NCI-H2196 (cell line): ENCODE data around the gene LPP.

ENCODE experiments used
- DNase-seq: peaks from one replicate; lab custom pipeline; 2025; ENCODE audit not compliant: unreplicated experiment; lab: John Stamatoyannopoulos, UW

Gene LPP

DNA sequence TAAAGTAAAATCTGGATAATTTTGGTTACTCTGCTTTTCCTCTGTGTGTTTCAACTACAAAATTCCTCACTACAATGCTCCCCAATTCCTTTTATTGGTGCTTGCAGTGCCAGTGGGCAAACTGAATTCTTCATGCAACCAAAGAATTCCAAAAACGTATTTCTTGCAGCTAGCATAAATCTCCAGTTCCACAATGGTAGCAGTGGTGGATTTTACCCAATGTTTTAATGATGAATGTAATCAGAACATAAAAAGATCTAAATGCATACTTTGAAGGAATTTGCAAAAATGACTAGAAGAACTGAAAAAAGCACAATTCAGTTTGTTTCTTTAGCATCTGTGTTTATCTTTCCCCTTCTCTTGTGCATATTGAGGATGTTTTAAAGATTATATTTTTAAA lies 658.2 kb downstream of the LPP start:
- DNase-seq, result no peak

DNA sequence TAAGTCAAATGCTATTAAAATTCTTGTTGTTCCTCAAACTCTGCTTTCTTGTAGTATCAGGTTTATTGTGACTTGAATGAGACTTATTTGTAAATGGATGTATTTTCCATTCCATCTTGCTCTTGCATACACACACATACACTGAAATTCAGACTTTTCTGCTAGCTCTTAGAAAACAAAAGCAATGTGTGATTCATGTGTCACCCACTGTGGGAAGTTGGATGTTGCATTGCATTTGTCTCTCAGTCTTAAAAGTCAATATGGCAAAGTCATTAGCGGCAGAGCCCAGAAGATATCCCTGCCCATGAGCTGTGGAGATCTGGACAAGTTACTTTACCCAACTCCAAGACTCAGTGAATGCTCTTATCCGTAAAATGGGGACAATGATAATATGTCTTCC lies 660.6 kb downstream of the LPP start:
- no peak for DNase-seq

DNA sequence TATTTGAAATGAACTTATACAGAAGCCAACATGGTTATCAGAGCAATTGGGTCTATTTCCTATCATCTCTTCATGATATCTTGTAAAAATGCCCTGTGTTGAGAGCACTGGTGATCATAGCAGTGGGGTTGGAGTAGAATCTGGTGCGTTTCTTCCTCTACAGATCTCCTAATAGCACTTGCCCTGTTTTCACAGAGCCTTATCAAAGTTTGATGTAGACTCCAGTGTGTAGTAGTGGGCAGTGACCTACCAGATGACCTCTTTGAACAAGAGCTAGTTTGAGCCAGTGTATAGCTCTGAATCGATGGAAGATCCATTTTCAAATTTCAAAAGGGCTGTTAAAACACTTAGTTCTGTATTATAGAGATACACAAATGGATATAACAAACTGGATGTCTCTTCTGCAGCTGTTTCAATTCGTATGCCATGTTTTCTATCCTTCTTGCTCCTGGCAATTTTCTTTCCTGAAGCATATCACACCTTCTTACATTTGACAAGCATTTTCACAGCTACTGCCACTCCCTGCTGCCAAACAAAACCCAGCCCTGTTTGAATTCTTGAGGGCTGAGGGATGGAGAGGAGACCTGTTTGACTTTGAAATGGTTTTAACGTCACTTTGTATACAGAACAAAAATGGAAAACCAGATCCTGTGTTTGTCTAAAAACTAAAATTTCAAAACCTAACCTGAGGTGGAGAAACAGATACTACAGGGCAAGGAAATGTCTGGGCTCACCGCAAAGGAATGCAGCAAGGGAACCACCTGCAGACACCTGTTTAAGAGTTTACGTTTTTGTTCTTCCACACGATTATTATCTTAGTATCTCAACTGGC lies 663.4 kb downstream of the LPP start:
- DNase-seq, result no peak

DNA sequence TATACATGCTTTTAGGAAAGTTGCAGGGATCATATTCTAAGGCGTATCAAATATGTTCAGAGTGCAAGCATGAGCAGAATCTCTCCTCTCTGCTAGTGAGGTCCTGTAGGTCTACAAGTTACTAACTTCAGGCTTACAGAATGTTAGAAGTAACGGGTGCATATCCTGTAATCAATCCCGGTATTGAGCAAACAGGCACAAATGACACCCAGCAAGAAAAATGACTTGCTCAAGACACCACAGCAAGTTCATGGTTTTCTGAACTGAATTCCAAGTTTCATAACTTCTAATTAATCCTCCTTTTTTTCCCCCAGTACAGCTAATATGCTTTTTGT lies 663.9 kb downstream of the LPP start:
- DNase-seq, result no peak

DNA sequence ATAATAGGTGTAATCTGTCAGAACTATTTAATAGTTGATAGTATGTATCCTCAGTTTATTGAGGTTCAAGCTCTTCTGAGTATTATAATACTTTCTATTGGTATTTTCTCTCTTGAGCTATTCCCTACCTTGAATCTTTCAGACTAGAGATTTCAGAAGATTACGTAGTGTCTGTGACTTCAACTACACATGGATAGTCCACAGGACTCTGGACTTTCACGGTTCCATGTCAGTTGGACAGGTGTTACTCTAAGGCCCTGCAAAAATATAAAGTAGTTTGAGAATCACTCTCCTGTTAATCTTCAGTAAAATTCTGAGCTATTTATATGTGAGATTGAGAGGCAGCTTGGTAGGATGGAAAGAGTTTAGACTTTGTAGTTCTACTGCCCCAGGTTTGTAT lies 664.3 kb downstream of the LPP start:
- DNase-seq, result no peak

DNA sequence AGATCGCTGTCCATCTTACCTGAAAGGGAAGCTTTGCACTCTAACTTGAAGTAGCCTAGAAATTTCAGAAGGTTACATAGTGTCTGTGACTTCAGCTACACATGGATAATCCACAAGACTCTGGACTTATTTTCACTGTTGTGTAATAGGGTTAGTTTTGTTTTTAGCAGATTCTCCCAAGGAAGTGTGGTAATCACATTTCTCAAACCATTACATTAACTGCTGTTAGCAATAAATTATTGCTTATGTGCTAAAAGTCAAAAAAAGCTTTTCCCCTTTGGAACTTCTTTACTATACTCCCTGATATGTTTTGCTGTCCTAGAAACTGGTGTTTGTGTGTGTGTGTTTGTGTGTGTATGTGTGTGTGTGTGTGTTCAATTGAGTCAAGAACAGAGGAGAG lies 666.0 kb downstream of the LPP start:
- DNase-seq, result no peak

DNA sequence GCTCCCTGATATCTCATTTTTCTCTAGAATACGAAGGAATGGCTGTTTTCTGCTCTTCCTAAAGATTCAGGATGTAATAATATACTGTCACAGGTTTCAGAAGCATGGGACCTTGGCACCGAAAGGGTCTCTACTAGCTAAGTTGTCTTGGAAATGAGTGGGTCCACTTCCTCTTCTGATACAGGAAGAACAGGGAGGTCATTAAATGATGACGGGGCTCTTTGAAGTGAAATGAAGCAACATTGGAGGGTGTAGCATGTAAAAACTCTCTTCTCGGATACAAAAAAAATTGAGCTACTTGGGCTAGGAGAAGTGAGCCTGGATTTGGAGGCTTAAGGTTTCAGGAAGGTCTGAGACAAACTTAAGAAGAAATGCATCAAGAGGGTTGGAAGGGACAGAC lies 668.0 kb downstream of the LPP start:
- DNase-seq, result no peak

DNA sequence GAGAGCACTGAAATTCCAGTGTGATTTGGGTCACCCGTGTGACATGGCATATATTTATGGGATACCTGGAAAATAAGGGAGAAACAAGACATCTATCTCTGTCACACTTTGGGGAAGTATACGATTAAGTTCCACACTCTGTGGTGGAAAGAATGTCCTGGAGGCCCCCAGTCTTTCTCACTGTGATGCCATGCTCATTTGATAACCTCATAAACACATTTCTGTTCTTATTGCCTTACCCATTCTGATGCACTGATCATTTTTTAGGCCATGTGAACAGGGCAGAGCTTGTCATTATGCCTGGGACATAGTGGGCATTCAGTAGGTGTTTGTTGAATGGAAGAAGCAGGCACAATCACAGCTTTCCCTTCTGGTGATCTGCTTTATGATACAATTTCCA lies 668.5 kb downstream of the LPP start:
- DNase-seq, result no peak

DNA sequence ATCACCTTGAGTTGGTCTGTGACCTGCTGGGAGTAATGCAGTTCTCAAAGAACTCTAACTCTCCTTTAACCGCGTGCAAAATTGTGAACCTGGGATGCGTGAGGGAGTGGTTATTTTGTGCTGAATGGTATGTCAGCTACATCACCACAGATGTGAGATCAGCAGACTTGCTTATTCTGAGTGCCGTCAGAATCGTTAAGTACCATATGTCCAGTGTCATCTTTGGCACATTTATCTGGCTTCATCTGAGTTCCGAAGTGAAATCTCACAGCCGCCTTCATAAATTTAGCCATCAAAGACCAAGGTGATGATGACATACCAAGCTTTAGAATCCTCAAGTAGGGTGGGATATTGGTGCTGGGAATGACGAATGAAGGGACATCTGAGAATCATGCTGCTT lies 670.6 kb downstream of the LPP start:
- no peak for DNase-seq

DNA sequence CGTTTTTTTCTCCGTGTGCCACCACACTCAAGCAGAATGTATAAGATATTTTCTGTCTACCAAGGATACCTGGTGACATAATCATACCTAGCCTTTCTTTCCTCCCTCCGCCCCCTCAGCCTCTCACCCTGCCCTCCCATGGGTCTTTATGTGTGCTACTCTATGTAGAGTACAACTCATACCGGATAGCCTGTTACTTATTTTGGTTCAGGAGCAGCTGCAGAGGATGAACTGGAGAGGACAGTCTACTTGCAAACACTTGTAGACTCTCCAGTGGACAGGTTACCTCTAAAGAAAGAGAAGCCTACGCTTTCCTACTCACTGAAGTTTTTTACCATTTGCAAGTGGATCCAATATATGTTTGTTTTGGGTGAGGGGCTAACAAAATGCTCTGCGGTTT lies 671.9 kb downstream of the LPP start:
- DNase-seq, result no peak

DNA sequence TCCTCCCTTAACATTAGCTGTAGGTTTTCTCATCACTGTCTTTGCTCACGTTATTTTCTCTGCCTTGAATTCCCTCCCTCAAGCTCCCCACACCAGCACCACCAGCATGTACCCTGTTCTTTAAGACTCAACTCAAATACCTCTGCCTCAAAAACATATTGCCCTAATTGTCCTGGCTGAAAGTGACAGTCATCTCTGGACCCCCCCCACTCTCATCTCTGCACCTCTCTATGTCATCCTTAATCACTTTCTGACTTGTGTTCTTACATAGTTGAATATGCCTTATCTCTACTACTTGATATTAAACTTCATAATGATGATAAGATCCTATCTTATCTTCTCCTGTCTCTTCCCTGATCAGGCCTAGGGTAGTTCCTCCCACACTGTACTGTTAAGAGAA lies 672.6 kb downstream of the LPP start:
- no peak for DNase-seq

DNA sequence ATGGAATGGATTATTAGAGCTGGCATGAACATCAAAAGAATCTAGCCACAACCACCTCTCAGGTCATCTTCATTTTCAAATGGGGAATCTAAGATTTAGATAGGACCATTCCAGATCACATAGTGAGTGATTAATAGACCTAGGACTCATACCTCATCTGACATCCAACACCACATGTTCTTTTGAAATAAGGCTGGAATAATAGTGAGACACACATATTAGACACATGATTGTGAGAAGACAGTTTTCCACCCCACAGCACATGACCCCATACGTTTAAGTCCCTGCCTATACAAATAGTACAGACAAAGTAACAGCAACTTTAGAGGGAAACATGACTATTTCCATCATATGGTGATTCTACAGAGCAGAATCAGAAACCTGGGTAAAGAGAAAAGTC lies 673.1 kb downstream of the LPP start:
- DNase-seq, result no peak

DNA sequence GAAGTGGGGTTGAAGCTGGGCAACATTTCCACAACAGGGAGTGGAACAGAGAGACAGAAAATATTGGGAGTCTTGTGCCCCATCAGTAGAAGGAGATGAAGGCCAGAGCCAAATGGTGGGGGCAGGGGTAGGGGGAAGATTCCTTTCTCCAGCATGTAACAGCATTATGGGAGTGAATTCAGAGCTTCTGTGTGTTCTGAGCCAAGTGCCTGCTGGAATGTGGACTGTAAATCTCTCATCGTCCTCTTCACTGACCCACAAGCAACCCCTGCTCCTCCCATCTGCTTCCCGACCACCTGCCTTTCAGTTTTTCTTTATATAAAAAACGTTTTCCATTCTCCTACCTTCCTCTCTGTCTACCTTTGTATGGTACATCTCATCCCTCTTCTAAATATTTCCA lies 673.6 kb downstream of the LPP start:
- no peak for DNase-seq

DNA sequence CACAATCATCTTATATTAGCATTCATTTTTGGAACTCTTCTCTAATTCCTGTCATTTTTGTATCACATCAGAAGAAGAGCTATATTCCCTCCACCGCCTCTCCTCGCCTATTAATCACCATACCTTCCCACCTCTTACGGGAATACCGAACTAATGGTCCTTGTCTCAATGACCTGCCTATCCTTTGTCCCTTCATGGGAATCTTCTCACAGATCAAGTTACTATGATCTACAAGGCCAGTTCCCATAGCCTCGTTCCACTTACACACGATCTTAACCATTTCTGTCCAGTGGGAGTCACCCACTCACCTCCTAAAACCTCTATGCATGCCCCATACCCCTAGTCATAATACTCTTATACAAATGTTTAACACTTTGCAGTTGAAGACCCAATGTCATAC lies 675.2 kb downstream of the LPP start:
- DNase-seq, result no peak

DNA sequence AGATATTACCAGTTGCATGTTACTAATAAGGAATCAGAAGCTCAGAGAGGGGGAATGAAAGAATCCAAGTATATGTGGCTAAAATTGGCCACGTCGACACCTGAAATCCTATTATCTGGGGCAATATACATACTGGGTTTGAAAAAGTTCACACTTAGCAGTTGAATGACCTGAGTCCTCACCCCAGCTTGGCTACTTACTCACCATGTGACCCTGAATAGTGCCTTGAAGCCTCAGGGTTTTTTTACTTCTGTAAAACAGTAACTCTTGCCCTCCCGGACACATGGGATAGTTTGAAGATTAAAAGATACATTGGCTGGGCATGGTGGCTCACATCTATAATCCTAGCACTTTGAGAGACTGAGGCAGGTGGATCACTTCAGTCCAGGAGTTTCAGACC lies 675.6 kb downstream of the LPP start:
- no peak for DNase-seq

DNA sequence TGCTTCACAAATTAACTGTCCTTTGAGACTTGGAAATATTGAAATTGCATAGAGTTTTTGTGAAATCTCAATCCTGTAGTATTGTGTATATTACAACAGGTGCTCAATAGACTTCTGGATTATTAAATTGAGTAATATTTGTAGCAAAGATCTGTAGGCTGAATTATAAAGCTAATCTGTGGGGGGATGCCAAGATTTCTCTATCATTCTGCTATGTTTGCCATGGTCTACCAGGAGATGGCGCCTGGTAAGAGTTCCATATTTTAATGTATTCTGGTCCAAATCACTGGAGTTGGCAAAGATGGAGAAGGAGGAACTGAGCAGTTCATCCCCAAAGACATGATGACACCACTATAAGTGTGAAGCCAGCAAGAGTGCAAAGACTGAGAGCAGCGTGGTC lies 676.9 kb downstream of the LPP start:
- DNase-seq, result peak; percentile 19

DNA sequence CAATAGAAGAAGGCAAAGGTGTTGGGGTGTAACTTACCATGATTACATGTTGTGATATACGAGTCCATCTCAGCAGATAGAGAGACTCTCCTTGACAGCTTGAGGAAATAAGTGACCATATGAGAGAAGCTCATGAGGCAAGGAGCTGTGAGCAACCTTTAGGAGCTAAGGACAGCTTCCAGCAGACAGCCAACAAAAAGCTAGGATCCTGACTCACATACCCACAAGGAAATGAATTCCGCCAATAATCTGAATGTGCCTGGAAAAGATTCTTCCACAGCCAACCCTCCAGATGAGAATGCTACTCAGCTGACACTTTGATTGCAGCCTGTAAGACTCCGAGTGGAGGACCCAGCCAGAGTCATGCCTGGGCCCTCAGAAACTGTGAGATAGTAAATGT lies 678.2 kb downstream of the LPP start:
- DNase-seq, result no peak

DNA sequence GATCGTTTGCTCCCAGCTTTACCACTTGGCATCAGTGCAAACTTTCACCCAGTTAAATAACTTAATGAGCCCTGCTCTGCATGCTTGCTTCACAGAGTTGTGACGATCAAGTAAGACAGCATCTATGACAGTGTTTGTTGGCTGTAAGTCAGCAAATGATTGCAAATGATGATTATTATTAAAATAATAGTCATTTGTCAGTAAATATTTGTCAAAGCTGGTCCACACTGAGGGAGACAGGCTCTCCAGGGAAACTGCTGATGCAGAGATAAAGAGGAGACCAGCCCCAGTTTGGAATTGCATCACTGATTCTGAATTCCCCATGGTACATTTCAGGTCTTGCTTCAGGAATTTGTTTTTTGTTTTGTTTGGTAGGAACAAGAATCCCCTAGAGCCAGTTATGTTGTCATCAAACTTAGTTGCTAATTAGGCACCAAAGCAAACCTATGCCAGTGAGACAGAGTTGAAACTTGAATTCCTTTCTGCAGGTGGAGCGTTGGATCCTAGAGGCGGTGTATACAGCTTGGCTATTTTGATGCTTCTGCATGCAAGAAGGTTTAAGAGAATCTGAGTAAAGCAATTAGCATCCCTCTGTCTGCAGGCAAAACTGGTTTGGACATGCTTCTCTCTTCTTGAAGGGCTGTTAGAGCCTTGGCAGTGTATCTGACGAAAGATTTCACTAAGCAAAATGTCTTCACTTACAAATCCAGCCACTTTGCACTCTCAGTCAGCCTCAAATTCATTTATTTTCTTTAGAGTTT lies 679.2 kb downstream of the LPP start:
- peak; percentile 22 for DNase-seq

DNA sequence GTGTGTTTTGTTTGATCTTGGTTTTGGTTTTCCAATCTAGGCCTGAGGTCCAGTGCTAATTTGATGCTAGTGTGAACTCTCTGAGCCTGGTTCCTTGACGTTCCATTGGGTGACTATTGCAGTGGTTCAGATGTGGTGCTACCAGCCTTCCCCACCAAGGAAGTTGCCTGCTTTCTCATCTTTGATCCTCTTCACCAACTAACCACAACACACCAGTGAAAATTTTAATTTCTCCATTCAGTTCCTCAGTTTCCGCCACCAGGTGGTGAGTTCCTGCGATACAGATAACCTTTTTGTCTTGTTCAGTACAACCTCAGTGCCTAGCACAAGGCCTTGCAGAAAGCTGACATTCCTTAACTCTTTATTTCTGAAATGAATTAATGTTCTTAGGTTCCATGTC lies 680.4 kb downstream of the LPP start:
- no peak for DNase-seq

DNA sequence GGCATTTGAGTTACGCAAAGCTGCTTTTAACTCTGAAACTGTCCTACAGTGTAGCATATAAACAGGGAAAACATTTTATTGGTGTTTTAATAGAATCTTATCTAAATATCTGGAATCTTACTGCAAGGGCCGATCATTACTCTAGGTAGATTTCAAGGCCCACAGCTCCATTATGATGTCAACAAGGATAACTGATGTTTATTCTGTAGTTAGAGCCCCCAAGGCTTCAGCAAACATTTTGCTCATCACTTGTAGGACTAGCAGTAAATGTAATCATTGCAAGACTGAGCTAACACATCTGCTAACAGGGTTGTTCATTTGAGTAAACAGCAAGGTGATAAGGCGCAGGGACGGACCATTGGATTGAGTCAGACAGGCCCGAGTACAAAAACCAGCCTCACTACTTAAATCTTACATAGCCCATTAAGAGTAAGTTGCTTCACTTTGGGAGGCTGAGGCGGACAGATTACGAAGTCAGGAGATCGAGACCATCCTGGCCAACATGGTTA lies 685.3 kb downstream of the LPP start:
- no peak for DNase-seq

DNA sequence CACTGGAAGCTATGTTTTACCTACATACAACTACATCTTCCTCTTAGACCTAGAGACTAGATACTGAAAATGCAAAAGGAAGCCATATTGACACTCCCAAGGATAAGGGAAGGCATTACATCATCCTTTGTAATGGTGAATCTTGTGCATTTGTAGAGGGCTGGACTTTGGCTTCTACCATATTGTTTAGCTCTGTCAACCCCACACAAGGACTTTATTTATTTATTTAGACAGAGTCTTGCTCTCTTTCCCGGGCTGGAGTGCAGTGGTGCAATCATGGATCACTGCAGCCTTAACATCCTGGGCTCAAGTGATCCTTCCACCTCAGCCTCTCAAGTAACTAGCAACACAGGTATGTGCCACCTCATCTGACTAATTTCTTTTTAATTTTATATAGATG lies 686.3 kb downstream of the LPP start:
- DNase-seq, result no peak

DNA sequence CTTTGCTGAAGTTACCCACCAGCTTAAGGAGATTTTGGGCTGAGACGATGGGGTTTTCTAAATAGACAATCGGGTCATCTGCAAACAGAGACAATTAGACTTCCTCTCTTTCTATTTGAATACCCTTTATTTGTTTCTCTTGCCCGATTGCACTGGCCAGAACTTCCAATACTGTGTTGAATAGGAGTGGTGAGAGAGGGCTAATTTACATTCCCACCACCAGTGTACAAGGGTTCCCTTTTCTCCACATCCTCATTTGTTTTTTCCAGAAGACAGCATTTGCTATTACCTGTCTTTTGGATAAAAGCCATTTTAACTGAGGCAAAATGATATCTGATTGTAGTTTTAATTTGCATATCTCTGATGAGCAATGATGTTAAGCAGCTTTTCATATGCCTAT lies 687.9 kb downstream of the LPP start:
- DNase-seq, result no peak

DNA sequence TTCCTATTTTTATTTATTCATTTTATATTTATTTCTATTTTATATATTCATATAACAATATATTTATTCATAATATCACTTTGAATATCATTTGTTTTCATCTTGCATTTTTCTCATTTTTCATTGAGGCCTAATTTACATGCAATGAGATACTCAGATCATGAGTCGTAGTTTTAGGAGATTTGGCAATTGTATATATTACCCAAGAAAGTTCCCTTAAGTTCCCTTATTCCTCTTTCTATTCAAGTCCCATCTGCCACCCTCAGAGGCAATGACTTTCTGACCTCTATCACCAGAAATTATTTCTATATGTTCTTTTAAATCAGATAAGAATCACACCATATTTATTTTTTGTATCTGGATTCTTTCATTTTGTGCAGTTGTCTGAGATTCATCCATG lies 688.7 kb downstream of the LPP start:
- no peak for DNase-seq
